ENCODE results near the gene IL1B.
A peak's percentile ranks its signal among the peaks of the same experiment; 100 is the strongest.

The IL1B gene

DNA sequence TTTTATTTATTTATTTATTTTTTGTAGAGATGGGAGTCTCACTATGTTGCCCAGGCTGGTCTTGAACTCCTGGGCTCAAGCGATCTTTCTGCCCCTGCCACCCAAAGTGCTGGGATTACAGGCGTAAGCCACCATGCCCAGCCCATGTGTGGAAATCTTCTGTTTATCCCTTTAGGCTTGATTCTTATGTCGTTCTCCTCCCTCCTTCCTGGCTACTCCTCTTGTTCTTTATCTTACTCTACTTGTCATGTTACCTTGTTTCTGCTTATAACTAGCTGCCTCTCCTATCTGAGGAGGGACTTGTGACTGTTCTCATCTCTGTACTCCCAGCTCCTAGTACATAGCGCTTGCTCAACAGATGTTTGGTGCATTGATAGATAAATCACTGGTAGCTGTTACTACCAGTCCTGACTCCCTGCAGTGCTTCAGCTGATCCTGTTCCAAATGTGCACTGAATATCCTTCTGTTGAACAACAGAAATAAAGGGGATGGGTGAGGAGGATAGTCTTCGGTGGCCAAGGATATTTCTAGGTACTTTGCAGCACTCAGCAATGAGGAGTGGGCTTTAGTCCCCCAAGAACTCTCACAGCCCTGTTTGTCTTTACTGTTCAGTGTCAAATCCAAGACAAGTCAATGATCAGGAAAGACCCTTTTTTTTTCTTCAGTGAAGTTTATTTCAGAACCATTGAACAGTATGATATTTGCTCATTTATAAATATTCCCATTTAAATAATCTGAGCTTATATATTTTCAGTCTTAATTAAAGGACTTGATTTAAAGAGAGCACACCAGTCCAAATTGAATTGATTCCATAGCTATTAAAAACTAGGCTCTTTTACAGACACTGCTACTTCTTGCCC, 7.2 kb downstream of the IL1B start:
- DNase-seq (ENCODE audit: low read depth) = no peak

DNA sequence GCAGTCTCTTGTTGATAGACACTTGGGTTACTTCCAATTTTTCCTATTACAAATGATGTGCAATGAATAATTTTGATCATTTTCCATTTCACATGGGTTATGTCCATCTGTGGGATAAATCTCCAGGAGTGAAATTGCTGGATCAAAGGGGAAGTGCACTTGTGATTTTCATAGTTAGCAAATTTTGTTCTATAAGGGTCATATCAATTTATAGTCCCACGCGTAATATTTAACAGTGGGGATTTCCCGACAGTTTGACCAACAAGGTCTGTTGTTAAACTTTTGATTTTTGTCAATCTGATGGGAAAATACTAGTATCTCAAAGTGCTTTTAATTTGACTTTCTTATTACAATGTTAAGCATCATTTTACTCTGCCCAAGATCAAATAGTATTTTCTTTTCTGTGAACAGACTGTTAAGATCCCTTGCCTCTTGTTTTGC, 8.3 kb downstream of the IL1B start:
- DNase-seq (ENCODE audit: low read depth) = no peak

DNA sequence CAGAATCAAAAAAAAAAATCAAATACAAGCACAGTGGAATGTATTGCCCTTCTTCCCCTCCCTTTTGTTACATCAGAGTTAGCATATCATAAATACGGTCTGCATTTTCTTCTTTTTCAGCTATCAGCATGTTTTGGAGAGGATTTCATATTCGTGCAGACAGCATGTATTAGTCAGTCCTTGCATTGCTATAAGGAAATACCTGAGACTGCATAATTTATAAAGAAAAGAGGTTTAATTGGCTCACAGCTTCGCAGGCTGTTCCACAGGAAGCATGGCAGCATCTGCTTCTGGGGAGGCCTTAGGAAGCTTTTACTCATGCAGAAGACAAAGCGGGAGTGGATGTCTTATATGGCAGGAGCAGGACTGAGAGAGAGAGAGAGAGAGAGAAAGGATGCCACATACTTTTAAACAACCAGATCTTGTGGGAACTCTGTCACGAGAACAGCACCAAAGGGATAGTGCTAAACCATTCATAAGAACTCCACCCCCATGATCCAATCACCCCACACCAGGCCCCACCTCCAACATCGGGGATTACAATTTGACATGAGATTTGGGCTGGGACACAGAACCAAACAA, 8.9 kb downstream of the IL1B start:
- DNase-seq (ENCODE audit: low read depth) = no peak

DNA sequence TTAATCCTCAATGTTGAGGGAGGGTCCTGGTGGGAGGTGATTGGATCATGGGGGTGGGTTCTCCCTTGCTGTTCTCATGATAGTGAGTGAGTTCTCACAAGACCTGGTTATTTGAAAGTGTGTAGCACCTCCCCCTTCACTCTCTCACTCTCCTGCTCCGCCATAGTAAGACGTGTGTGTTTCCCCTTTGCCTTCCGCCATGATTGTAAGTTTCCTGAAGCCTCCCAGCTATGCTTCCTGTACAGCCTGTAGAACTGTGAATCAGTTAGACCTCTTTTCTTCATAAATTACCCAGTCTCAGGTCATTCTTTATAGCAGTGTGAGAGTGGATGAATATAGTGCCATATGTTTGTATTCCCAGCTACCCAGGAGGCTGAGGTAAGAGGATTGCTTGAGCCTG, 9.6 kb downstream of the IL1B start:
- no peak for DNase-seq (ENCODE audit: low read depth)

DNA sequence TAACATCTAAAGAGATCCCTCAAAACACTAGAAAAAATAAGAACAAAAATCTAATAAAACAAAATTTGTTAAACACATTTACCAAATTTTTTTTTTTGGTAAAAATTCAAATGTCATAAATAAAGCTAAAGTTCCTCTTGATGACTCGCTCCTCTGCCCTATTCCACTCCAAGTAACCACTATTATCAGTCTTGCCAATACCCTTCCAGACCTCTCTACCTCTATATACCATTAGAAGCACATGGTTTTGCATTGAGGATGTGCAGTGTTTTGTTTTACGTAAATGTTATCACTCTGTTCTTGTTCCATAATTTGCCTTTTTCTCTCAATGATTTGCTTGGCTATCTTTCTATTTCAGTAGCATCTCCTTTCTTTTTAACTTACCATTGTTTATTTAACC, 10.9 kb downstream of the IL1B start:
- no peak for DNase-seq (ENCODE audit: low read depth)

DNA sequence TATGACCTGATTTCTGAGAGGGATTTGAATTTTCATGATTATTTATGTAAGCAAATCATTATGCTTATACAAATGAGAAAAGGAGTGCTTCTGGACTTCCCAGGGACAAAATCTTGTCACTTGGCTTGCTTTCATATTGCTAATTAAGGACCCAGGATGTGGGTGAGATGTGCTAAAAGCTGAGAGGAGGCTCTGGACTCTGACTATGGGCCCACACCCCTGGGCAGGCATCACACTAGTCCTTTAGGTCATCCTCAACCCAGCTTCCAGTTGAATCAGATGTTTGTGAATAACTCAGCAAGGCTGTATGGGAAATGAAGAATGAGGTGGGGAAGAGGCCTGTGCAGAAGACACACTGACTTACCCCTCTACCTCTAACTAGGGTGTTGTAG, 11.9 kb downstream of the IL1B start:
- no peak for DNase-seq (ENCODE audit: low read depth)

DNA sequence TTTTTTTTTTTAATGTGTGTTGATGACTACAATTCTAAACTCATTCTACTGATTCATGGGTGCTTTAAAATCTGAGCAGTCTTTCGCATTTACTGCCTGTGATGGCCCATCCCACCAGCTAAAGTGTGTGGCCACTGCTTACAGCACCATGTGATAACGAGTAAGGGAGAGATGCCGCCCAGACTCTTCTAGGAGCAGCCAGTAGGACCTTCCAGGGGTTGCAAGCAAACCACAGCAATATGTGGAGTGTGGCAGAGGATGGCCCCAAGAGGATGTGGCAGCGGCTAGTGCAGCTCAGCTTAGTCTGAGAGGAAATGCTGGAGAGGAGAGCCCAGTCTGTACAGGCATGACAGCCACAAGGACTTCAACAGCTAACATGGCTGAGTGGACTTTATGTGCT, 14.9 kb downstream of the IL1B start:
- DNase-seq (ENCODE audit: low read depth) = no peak

DNA sequence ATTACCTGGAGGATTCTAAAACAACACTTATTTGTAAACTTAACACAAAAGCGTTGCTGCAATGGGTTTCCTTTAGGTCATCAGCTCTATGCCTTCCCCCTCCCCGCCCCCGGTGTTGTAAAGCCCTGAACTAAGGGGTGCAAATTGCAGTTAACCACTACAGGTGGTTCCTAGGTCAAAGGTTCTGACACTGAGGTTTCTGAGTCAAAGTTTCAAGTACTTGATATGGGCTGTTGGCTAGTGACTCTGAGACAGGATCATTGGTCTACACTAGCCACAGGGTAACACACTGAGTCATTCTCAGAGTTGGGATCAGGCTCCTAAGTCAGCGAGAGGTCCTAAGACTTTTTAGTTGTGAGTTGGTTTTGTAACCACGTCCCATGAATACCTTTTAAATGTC, 15.4 kb downstream of the IL1B start:
- DNase-seq (ENCODE audit: low read depth) = no peak

DNA sequence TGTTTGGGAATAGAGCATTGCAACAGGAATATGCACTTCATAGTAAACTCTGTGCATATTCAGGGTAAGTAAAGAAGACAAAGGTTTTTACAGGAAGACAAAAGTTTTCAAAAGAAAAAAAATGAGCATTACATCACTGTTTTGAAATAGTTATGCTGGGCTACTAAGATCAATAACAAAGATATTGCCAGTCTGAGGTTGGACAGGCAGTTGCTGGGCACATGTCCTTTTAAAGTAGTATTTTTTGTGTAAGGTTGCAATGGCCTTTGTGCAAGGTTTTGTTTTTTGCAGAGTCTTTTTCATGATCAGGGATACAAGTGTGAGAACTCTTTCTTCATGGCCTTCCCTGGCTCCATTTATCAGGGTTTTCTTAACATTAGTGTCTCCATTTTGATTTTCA, 16.2 kb downstream of the IL1B start:
- no peak for DNase-seq (ENCODE audit: low read depth)

DNA sequence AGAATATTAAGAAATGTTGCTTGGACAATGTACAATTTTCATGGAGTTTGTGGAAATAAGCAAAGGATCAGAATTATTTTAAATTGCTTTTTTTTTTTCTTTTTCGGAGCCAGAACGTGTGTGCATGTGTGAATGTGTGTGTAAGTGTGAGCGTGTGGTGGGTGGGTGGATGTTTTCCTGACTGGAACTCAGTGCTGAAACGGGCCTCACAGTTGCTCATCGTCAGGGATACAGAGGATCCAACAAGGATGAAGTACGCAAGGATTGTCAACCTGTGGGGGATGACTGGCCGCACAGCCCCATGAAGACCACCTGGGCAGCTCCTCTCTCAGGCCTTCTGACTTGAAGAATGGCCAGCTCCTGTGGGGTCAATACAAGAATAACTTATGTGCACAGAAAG, 17.5 kb downstream of the IL1B start:
- DNase-seq (ENCODE audit: low read depth) = no peak

DNA sequence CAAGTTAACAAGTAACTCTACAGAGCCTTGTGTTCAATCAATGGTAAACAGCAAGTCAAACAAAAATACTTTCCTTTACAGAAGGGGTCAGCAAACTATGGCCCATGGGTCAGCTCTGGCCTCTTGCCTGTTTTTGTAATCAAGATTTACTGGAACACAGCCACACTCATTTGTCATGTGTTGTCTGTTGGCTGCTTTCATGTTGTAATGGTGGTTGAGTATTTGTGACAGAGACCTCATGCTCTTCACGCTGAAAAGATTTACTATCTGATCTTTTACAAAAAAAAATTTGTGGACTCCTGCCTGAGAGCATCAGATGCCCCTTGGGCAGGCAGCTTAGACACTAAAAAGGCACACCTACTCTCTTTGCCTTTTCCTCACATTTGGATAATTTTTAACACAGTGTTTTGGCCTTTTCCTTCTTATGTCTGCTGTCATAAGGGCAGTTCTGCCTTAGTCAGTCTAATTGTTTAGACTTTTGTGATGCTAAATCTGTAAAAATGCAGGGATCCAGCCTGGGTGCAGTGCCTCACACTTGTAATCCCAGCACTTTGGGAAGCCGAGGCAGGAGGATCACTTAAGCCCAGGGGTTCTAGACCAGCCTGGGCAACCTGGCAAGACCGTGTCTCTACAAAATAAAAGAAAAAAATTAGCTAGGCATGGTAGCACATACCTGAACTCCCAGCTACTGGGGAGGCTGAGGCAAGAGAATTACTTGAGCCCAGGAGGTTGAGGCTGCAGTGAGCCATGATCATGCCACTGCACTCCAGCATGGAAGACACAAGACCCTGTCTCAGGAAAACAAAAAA, 18.3 kb downstream of the IL1B start:
- no peak for DNase-seq (ENCODE audit: low read depth)

DNA sequence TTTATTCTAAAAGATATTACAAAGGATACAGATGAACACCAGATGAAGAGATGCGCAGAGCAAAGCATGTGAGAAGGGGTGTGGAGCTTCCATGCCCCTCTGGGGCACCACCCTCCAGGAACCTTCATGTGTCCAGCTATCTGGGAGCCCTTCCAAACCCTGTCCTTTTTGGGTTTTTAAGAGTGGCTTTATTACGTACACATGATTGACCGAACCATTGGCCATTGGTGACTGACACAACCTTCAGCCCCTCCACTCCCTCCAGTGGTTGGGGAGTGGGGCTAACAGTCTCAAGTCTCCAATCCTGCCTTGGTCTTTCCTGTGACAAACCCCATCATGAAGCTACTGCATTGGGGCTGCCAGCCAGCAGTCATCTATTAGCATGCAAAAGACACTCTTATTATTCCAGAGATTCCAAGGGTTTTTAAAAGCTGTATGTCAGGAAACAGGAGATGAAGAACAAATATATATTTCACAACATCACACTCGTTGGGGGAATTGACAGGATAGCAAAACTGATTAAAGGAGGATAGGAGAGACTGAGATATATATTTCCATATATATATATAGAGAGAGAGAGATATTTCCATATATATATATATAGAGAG, 19.4 kb downstream of the IL1B start:
- no peak for DNase-seq (ENCODE audit: low read depth)

DNA sequence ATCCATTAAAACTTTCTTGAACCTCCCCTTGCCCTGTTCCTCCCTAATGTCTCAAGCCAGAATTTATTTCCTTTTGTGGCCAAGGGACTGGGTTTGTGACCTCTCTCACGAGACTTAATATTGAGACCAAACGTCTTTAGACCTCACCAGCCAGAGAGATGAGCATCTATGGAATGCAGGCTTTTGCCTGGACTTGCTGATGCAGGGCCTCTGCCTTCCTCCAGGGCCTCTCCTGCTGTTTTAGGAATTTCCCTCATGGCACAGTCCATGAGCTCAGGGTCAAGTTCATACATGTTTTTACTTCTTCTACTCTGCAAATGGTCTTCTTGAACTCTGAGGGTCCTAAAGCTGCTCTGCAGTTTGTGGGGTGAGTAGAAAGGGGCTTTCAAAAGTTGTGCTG, 22.3 kb downstream of the IL1B start:
- peak; percentile 91 for DNase-seq (ENCODE audit: low read depth)

DNA sequence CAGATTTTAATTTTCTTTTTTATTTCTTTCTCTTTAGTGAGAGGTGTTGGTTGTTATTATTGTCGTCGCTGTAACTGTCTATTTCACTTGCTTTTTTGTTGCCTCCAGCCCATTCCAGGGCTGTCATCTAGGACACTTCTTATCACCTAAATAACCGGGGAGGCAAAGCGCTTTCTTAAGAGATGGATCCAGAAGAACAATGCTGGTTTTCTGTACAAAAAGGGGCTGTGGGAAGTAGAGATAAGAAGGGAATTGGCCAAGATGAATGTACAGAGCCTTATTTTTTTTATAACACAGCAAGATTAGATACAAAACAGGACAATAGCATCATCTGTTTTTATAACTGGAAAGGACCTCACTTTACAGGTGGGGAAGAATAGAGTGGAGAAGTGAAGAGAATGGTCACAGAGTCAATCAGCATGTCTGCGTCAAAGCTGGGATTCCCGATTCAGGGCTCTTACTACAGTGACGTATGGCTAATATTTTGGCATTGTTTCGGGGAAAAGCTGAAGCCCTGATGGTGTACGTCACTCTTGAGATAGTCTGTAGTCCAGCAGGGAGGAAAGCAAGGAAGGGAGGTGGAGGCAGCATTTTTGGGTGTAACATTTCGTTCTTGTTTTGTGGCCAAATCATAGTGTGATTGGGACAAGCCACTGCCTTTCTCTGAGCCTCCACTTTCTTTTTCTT, 23.2 kb downstream of the IL1B start:
- no peak for DNase-seq (ENCODE audit: low read depth)

DNA sequence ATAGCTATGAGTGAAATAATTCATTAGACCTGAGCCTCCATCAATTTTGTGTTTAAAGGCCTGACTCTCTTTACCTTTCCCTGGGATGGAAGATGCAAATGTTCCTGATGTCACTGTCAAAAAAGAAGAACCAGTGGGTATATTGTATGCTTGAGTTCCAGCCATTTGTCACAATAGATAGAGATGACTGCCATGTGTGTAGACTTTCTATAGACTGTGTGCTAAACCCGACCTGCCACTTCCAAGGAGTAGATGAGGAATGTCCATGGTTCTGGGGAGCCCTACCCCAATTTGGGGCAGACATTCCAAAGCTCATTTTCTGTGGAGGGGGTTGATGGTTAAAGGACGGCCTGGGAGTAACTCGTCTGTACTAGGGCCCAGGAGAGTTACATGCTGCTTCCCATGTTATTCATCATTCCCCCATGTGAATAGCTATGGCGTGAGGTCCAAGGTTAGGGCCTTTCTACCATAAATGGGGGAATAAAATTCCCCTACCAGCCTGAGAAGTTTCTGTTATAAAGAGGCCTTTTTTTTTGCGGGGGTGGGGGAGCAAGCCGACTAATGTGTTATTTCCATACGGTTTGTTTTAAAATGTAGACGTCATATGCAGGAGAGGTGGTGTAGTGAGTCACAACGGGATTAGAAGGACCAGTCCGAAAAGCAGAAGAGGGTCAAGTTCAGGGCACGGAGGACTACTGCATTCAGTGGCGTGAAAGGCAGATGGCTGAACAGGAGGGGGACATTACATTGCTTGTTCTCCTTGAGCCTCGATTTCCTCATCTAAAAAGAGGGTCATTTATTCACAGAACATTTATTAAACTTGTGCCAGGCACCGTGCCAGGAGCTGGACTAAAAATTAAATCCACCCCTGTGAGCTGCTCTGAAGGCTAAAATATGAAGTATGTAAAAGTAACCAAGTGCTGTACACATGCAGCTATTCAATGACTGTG, 24.0 kb downstream of the IL1B start:
- peak; percentile 66 for DNase-seq (ENCODE audit: low read depth)

DNA sequence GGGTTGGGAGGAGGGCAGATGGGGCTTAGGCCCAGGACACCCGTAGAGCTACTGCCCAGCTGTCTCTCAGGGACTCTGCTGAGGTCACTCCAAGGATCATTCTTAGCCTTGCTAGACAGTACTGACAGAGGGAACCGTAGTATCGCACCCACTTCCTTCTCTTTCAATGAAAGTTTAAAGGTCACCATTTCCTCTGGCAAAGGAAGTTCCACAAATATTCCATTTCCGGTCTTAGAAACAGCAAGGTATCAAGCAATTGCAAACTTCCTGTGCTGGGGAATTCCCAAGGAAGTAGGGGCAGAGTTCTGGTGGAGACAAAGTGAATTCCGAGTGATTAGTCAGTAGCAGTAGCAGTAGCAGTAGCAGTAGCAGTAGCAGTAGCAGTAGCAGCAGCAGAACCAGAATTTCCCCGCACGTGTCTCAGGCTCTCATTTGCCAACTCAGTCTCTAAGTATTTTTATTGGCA, 24.7 kb downstream of the IL1B start:
- DNase-seq (ENCODE audit: low read depth) = peak; percentile 95

DNA sequence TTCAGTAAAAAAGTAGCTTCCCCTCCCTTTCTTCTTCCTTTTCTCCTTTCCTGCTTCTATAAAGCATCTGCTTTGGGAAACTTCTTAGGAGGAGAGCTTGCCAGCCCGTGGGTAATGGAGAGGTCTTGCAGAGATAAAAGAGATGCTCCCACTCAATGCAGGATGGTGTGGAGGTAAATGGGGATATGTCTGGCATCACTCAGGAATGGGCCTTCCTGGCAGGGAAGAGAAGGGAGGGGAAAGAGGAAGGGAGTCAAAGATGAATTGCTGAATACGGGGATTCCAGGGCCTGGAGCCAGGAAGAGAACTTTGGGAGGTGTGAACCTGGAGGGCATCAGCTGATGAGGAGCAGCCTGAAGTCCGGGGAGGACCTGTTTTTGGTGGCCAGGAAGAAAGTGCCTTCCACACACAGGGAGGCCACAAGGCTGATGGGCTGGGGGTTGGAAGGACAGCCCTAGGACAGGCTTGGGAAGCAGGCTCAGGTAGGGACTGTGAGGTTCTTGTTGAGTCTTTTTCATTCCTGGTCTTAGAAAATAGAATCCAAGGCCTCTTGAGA, 25.2 kb downstream of the IL1B start:
- DNase-seq (ENCODE audit: low read depth) = no peak

DNA sequence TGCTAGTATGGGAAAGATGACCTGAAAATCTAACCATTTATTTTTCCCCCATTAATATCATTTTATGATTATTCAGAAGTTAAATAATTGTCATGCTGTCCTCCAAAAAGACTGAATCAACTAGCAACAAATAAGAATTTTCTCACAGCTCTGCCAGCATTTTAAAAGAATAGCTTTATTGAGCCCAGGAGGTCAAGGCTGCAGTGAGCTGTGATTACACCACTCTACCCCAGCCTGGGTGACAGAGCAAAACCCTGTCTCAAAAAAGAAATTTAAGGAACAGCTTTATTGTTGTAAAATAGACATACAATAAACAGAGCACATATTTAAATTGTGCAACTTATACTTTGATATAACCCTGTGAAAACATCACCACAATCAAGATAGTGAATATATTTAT, 27.5 kb downstream of the IL1B start:
- DNase-seq (ENCODE audit: low read depth) = no peak

DNA sequence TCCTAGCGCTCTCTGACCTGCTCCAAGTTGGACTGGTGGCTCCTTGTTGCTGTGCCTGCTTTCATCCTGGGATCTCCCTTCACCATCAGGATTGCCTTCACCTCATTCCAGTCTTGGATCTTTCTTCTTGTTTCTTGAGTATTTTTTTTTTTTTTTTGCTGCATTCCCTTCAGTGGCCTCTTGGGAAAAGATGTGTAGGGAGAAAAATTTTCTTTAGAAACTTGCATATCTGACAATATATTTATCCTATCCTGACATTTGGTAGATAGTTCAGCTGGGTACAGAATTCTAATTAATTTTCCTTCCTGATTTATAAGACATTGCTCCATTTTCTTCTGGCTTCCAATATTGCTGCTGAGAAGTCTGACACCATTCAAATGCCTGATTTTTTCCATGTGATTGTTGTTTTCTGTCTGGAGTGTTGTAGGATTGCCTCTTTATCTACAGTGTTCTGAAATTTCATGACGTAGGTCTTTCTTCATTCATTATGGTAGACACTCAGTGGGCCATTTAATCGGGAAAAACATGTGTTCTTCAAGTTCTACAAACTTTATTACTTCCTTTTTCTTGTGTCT, 29.3 kb downstream of the IL1B start:
- DNase-seq (ENCODE audit: low read depth) = no peak

DNA sequence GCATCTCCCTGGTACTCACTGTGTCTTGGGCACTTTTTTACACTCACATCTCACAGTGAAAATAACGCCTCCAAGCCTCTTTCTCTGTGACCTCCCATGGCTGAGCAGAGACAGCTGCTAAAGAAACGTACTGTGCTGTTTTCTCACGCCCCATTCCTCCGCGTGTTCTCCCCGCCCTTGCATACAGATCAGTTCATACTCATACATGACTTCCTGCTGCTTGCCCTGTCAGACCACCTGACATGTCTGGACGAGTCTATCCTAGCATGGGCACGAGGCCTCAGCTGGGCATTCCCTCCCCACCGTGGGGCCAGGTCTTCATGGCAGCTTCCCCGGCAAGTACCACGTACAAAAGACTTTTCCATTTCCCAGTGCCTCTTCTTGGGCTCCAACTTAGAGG, 31.0 kb downstream of the IL1B start:
- no peak for DNase-seq (ENCODE audit: low read depth)

Data from EH (cell line).